SU-DHL-6 (cell line): ENCODE data around the gene CD52.
"Not testable (repeated sequence)": the region's sequence is repeated elsewhere in the genome, so short reads cannot be mapped to it uniquely, and the experiment has no call there.

Experiments
- H2AFZ ChIP-seq: fragments of 200-600 bp; sonication (generic); 2 replicates; pipeline ENCODE4 v1.6.1; 2014; ENCODE audit warnings: low read depth, mild to moderate bottlenecking, moderate library complexity, mixed read lengths, antibody characterized with exemption, low read length; ENCODE audit not compliant: severe bottlenecking
- H3F3A ChIP-seq: fragments of 200-600 bp; shearing (Covaris generic); 2 replicates; pipeline ENCODE4 v1.6.0; 2016; ENCODE audit warnings: antibody characterized with exemption, mild to moderate bottlenecking; ENCODE audit not compliant: insufficient read depth
- H3K27ac ChIP-seq: fragments of 200-600 bp; sonication (generic); 2 replicates; pipeline ENCODE4 v1.5.1; 2016; ENCODE audit warnings: low read depth, mild to moderate bottlenecking, low read length, moderate library complexity, mixed read lengths
- H3K27me3 ChIP-seq: fragments of 200-600 bp; sonication (generic), shearing (Covaris generic); 2 replicates; pipeline ENCODE4 v1.6.0; 2014; ENCODE audit warnings: mild to moderate bottlenecking, low read length
- H3K36me3 ChIP-seq: fragments of 200-600 bp; sonication (generic); 2 replicates; pipeline ENCODE4 v1.6.1; 2014; ENCODE audit warnings: mild to moderate bottlenecking, low read length, mixed read lengths
- H3K4me2 ChIP-seq: fragments of 300-600, 200-600 bp; shearing (Covaris generic), sonication (generic); 2 replicates; pipeline ENCODE4 v1.6.0; 2014; ENCODE audit warnings: low read length, low read depth, mild to moderate bottlenecking; ENCODE audit not compliant: poor library complexity, severe bottlenecking
- H3K4me3 ChIP-seq: fragments of 200-600 bp; sonication (generic); 2 replicates; pipeline ENCODE4 v1.5.1; 2014; ENCODE audit warnings: antibody characterized with exemption, low read length, mild to moderate bottlenecking, mixed read lengths; ENCODE audit not compliant: insufficient read depth, poor library complexity, severe bottlenecking
- H3K79me2 ChIP-seq: fragments of 200-600 bp; sonication (generic); 2 replicates; pipeline ENCODE4 v1.6.1; 2014; ENCODE audit warnings: mild to moderate bottlenecking, low read length, moderate library complexity; ENCODE audit not compliant: insufficient read depth
- H3K9ac ChIP-seq: fragments of 200-600 bp; sonication (generic); 2 replicates; pipeline ENCODE4 v1.7.0; 2014; ENCODE audit warnings: mild to moderate bottlenecking, low read length
- H3K9me2 ChIP-seq: fragments of 200-600 bp; sonication (generic); replicated peaks from 2 replicates; pipeline ENCODE4 v1.6.1; 2014; ENCODE audit warnings: low read length; ENCODE audit not compliant: insufficient read depth
- H3K9me3 ChIP-seq: fragments of 200-600 bp; sonication (generic); 2 replicates; pipeline ENCODE4 v1.6.1; 2014; ENCODE audit warnings: low read length, mixed read lengths; ENCODE audit not compliant: insufficient read depth
- H4K20me1 ChIP-seq: fragments of 200-600 bp; sonication (generic); 2 replicates; pipeline ENCODE4 v1.6.1; 2014; ENCODE audit warnings: low read depth, mild to moderate bottlenecking, antibody characterized with exemption, low read length, moderate library complexity, mixed read lengths
- CTCF ChIP-seq: fragments of 200-600 bp; sonication (generic); IDR thresholded peaks from one replicate; pipeline ENCODE4 v1.5.1; 2017; ENCODE audit warnings: antibody characterized with exemption, mild to moderate bottlenecking, low read length, moderate library complexity; ENCODE audit not compliant: insufficient read depth, poor library complexity, severe bottlenecking
- EZH2phosphoT487 ChIP-seq: fragments of 200-600 bp; sonication (generic), shearing (Covaris generic); conservative IDR thresholded peaks from 2 replicates; pipeline ENCODE4 v1.6.1; 2018; ENCODE audit warnings: mild to moderate bottlenecking, antibody characterized with exemption, low read length, moderate library complexity, mixed read lengths

CD52 gene

GRCh38 chr1:26291939-26292338, 25.8 kb upstream of the CD52 start:
- TF ChIP-seq EZH2phosphoT487: no peak
- no peak for TF ChIP-seq CTCF
- H4K20me1 ChIP-seq: no peaks in the 10 kb centered on the region
- no peaks in the 10 kb centered on the region for H3K9me3 ChIP-seq
- no peaks in the 10 kb centered on the region for H3K79me2 ChIP-seq
- peaks cover 36% of the 10 kb centered on the region for H3F3A ChIP-seq
- no peak overlapping the region for H2AFZ ChIP-seq
- no peak overlapping the region for H3K4me3 ChIP-seq
- H3K4me2 ChIP-seq: no peak overlapping the region
- H3K27ac ChIP-seq: peak overlapping the region; percentile 97
- no peaks in the 10 kb centered on the region for H3K27me3 ChIP-seq
- H3K9me2 ChIP-seq: no peaks in the 10 kb centered on the region
- no peak overlapping the region for H3K9ac ChIP-seq
- H3K36me3 ChIP-seq: no peaks in the 10 kb centered on the region

GRCh38 chr1:26292735-26293134, 25.0 kb upstream of the CD52 start:
- not testable (repeated sequence) for H3K27ac ChIP-seq, H3K9ac ChIP-seq, H3K36me3 ChIP-seq, H3K79me2 ChIP-seq, H2AFZ ChIP-seq, H3K9me3 ChIP-seq, H4K20me1 ChIP-seq, H3K4me3 ChIP-seq, H3K27me3 ChIP-seq, H3K9me2 ChIP-seq, H3K4me2 ChIP-seq
- peaks cover 28% of the 10 kb centered on the region for H3F3A ChIP-seq

GRCh38 chr1:26293911-26294463, 23.8 kb upstream of the CD52 start:
- TF ChIP-seq CTCF: no peak
- no peak for TF ChIP-seq EZH2phosphoT487
- Histone ChIP-seq H3K4me3 (no peak overlapping the region), H3K36me3 (no peaks in the 10 kb centered on the region), H3F3A (peaks cover 16% of the 10 kb centered on the region), H3K27me3 (no peaks in the 10 kb centered on the region), H3K9me2 (no peaks in the 10 kb centered on the region), H3K79me2 (no peaks in the 10 kb centered on the region), H3K4me2 (no peak overlapping the region), H2AFZ (no peak overlapping the region), H3K9me3 (no peaks in the 10 kb centered on the region), H3K9ac (no peak overlapping the region), H4K20me1 (no peaks in the 10 kb centered on the region), H3K27ac (no peak overlapping the region)

- Histone ChIP-seq H3K9ac (no peak overlapping the region), H3K4me3 (no peak overlapping the region), H3F3A (peaks cover 1% of the 10 kb centered on the region), H4K20me1 (no peaks in the 10 kb centered on the region), H2AFZ (no peak overlapping the region), H3K27ac (no peak overlapping the region), H3K27me3 (no peaks in the 10 kb centered on the region), H3K79me2 (no peaks in the 10 kb centered on the region), H3K4me2 (no peak overlapping the region), H3K9me3 (no peaks in the 10 kb centered on the region), H3K36me3 (no peaks in the 10 kb centered on the region), H3K9me2 (no peaks in the 10 kb centered on the region)
- no peak for TF ChIP-seq EZH2phosphoT487
- TF ChIP-seq CTCF: no peak
Observed at GRCh38 chr1:26295194-26296138, 22.3 kb upstream of the CD52 start.
